ENCODE data around the gene GAS2.

GAS2 gene

DNA sequence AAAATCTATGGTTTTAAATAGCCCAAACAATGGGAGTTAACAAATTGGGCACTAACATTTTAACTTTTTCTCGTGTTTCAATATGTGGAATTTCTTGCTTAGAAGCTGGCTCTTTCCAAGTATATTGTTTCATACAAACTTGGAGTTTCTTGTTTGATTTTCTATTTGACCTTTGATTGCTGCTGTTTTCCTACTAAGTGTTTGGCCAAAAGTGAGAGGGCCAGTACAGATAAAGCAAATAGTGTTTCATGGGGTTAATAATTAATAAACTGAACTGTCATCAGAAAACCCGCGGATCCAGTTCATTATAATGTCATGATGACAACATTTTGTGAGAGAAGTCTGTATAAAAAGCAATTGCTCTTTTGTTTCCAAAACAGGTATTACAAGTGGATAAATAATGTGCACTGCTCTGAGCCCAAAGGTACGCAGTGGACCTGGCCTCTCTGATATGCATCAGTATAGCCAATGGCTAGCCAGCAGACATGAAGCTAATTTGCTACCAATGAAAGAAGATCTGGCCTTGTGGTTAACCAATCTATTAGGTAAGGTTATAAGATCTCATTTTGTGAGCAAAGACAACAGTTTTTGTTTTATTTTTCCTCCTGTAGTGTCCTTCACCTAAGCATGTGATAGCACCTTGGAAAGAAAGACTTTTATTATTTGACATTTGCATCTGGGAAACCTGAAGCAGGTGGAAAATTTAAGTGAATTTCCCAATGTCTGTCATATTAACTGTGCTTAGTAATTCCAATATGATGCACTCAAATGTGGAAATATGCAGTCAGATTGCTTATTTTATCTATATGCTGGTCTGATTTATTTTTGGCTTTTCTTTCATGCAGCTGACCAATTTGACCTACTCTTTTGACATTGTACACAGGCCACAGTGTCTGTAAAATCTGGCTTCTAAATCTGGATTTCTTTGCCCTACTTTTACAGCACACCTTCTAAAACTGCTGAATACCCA is 8.3 kb downstream of the GAS2 start:
- no peak for DNase-seq

DNA sequence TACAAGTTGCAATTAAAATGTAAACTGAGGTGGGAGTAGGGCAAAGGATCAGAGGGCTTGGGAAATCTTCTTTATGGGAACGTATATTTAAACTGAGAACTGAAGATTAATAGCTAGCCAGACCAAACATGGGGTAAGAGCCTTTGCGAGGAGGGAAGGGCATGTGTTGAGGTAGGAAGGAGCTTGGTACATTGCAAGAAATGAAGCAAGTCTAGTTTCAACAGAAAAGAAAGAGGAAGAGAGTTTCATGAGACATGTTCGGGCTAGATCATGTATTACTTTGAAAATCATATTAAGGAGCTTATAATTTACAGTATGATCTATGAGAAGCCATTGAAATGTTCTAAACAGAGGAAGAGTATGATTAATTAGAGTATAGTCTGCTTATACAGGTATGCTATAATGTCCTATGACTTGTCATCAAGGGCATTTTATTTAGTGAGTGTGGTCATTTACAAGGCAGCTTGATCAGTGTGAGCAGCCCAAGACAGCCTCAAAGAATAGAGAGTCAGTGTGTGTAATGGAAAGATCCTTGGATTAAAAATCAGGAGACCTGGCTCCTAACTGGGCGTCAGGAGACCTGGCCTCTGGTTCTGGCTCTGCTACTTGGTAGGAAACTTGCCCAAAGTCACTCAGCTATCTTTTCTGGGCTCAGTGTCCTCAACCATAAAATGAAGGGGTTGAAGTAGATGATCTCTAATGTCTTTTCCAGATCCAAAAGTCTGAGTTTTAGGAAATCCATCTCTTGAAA is 10.9 kb downstream of the GAS2 start:
- DNase-seq, result no peak

DNA sequence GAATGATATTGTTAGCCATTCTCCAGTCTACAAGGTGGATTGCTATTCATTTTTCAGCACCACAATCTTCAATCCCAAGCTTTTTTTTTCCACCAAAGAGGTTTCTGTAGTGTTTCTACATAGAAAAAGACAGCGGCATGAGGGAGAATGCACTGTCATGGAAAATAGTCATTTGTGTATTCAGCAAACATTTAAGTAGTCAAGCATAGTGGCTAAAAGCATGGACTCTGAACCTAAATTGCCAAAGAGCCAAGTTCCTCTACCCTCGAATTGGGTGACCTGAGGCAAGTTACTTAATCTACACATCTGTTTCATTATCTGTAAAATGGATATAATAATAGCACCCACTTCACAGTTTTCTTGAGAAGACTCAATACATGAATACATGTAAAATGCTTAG is 14.2 kb downstream of the GAS2 start:
- no peak for DNase-seq

GRCh38 chr11:22681281-22681812 is 14.9 kb downstream of the GAS2 start:
- no peak for DNase-seq

DNA sequence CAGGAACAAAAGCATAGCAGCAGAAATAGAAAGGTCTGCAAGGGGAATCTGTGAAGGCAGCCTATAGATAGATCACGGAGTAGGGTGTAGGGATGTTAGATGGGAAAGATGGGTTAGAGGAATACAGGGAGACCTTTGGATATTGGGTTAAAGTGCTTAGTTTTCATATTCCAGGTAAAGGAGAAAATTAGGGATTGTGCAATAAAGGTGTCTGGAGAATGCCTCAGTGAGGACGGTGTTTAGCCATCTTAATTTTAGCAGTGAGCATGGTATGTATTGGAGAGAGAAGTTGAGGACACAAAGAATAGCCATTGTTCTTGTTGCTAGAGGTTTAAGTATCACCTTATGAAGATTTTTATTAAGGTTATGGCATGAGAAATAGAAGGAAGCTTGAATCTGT is 17.7 kb downstream of the GAS2 start:
- no peak for DNase-seq

GRCh38 chr11:22685111-22685510 is 18.7 kb downstream of the GAS2 start:
- no peak for DNase-seq

GRCh38 chr11:22688914-22689313 is 22.5 kb downstream of the GAS2 start:
- no peak for DNase-seq

DNA sequence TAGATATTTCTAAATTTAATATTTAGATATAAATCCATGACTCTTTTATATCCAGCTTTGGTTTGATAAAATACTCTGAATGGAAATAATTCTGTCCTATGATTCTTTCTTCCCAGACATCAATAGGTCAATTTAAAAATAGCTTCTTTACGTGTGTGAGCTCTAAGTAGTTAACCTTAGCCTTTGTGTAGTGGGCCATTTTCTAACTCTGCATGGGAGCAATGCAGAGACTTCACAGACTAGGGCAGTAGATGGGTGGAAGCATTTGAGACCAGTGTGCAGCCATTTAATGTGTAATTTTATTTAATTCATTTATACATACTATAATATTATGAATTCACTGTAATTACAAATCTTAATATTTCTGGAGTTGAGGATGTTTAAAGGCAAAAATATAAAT is 23.8 kb downstream of the GAS2 start:
- no peak for DNase-seq

DNA sequence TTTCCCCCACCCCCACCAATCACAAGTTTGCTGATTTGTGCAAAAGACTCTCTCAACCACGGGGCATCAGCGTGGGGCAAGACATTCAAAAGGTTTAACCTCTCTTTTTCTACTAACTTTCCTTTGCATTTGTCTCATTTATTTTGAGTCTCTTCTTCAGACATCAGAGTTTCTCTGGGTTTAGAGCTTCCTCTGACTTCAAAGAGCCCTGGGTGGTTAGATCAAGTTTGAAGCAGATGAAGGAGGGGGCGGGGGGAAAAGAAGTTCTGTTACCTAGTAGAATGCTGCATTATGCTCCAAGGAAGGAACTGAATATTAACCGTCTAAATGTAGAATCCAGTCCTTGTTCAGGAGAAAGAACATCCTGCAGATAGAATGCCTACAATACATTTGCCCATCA is 24.5 kb downstream of the GAS2 start:
- no peak for DNase-seq

GRCh38 chr11:22699388-22699787 is 33.0 kb downstream of the GAS2 start:
- DNase-seq, result no peak

GRCh38 chr11:22702031-22702430 is 35.6 kb downstream of the GAS2 start:
- DNase-seq, result no peak

GRCh38 chr11:22703040-22703439 is 36.6 kb downstream of the GAS2 start:
- DNase-seq, result no peak

- DNase-seq, result no peak
Measured at GRCh38 chr11:22703591-22703990, 37.2 kb downstream of the GAS2 start.

GRCh38 chr11:22707119-22707899 is 40.9 kb downstream of the GAS2 start:
- DNase-seq, result no peak

DNA sequence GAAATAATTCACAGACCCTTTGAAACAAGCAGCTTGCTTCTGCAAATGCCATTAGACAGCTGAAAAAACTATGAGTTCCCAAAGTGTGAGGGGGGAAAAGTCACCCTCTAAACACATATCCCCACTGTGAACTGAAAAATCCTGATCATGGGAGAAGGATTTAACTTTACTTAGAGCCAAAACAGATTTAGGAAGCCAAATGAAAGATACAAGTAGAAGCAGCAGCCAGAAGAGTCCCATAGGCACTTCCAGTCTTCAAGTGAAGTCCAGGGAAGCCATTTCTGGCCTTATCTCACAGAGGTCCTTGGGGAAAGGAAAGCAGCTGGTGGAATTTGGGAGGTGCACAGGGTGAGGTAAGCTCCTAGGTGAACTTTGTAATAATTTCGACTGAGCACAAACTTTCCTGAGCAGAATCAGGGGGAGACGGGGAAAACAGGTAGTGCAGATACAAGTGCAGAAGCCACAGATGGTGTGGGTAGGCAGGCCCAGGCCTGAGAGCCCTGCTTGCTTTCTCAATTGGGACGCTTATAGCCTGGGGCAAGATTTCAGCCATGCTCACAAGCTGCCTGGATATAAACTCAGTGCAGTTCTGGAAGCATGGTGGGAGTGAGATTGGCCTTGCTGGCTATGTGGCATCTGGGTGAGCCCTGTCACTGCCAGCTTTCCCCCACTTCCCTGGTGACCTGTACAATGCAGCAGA is 44.8 kb downstream of the GAS2 start:
- DNase-seq, result no peak

- DNase-seq, result no peak
Measured at GRCh38 chr11:22711880-22712279, 45.5 kb downstream of the GAS2 start.

- DNase-seq, result no peak
Measured at GRCh38 chr11:22713336-22713735, 46.9 kb downstream of the GAS2 start.

GRCh38 chr11:22715971-22716370 is 49.6 kb downstream of the GAS2 start:
- DNase-seq, result no peak

DNA sequence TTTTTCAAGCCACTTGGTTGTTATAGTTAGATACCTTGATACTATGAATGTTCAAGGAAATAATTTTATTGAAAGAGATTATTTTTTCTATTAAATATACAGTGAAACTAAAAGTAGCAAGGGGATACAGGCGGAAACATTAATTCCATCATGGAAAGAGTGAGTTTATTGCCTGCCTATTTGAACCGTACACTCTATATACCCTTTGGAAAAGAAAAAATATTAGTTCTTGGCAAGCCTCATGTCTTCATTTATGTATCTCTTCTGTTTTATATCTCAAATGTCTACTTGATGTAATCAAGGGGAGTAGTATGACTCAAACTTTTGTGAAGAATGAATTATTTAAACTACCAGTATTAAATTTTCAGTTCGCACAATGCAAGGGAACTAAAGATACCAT is 54.0 kb downstream of the GAS2 start:
- no peak for DNase-seq

GRCh38 chr11:22723274-22723673 is 56.9 kb downstream of the GAS2 start:
- no peak for DNase-seq

DNA sequence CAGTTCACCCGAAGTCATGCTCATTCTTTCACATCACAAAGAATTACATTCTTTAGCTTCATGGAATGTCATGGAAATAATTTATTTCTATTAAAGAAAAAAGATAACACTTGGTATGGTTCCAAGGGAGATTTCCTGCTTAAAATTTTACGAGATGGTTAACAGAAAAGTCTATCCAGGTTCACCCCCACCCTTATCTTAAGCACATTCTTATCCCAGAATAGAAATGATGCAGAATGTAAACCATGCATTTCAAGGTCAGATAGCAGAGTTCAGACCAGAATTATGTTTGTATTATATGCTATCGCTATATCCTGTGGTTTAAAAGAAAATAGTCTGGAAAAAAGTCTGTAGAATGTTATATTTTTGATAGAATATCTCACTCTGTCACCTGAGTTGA is 58.7 kb downstream of the GAS2 start:
- DNase-seq, result no peak

Data from activated gamma-delta T cell (primary cell).